ENCODE results near the gene EIF3F.

DNA sequence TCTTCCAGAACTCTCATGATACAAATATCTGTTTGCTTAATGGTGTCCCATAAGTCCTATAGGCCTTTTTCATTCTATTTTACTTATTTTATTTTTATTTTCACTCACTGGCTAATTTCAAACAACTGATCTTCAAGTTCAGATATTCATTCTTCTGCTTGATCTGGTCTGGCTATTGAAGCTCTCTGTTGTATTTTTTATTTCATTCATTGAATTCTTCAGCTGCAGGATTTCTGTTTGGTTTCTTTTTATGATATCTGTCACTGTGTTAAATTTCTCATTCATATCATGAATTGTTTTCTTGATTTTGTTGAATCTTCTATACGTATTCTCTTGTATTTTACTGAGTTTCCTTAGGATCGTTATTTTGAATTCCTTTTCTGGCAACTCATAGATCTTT is 43.0 kb upstream of the EIF3F start:
- TF ChIP-seq FOSL2 (IDR thresholded peaks at IDR 0.05) (no peak), FOSL2 (CRISPR knock-in tag; IDR thresholded peaks at IDR 0.05) (no peak), CTCF (IDR thresholded peaks at IDR 0.05) (no peak)

Measured in A549 (cell line).